GM18873 (cell line): ENCODE results near the gene HDGFL2.
A peak's percentile ranks its signal among the peaks of the same experiment; 100 is the strongest.

Experiments
- ATAC-seq: cut with Tn5 transposase; IDR thresholded peaks from one replicate; pipeline ENCODE4 v1.9.1; 2021; ENCODE audit warnings: mild to moderate bottlenecking, moderate library complexity, moderate number of reproducible peaks; ENCODE audit not compliant: unreplicated experiment, low FRiP score

Gene HDGFL2

GRCh38 chr19:4444765-4445741 is 27.0 kb upstream of the HDGFL2 start:
- no peak for ATAC-seq

GRCh38 chr19:4445963-4446703 is 26.0 kb upstream of the HDGFL2 start:
- no peak for ATAC-seq

DNA sequence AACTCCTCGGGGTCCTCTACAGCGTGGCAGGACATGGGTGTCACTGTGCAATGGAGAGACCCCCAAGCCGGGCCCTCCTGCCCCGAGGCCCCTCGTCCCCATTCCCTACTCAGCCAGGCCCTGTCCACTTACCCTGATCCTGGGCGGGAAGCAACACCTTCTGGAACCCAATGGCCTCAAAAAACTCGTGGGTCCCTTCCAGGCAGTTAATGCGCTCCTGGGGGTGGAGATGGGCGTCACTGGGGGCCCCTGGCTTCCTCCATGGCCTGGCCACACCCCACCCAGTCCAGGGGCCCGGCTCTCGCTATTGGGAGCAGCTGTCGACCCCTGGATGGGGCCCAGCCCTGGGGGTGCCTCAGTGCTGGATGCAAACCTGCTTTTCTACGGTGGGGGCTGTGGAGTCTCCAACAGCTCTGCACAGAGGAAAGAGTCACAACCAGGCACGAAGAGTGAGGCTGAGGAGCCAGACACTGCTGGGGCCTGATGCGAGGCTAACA is 25.3 kb upstream of the HDGFL2 start:
- ATAC-seq = no peak

DNA sequence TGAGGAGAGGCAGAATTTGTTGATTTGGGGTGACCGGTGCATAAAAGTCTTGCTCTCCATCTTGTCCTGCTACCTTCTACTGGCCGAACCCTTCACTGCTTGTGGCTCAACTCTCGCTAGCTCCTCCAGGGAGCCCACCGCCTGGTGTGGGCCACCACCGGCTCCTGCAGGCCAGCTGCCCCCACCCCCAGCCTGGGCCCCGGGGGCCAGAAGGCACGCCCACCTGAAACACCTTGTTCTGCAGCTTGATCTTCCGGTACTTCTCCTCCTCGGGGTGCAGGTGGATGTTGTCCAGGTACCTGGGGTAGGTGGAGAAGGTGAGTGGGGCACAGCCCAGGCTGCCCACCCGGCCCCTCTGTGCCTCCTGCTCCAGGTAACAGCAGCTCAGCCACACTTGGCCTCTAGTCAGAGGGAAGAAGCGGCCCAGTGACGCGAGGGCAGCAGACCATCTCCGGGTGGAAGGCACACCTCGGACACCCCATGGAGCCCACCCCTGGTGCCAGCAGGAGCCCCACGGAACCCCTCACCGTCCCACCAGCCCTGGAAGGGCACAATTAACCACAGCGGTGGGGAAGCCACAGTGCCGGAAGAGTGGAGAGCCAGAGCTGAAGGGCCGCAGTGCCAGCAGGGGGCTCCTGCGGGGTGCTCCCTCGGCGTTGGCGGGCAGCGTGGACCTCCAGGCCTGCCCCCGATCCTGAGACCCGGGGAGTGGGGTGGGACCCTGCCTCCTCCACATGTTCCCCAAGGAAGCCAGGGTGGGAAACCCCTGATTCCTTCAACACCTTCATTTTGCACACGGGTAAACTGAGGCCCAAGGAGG is 24.6 kb upstream of the HDGFL2 start:
- ATAC-seq = no peak

GRCh38 chr19:4448147-4448985 is 23.7 kb upstream of the HDGFL2 start:
- no peak for ATAC-seq

- no peak for ATAC-seq
These were observed 23.0 kb upstream of the HDGFL2 start for GRCh38 chr19:4449022-4449638.

DNA sequence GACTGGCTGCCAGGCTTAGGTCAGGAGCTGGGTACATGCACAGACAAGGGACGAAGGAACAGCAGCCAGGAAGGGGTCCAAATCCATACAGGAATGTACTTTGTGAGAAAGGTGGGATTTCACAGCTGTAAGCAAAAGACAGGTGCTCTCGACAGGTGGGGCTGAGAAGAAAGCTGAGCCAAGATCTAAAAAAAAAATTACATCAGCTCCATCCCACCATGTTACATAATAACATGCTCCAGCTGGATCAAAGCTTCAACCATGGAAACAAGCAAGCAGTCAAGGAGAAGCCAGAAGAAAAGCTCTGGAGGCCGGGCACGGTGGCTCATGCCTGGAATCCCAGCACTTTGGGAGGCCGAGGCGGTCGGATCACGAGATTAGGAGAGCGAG is 22.5 kb upstream of the HDGFL2 start:
- ATAC-seq = no peak

DNA sequence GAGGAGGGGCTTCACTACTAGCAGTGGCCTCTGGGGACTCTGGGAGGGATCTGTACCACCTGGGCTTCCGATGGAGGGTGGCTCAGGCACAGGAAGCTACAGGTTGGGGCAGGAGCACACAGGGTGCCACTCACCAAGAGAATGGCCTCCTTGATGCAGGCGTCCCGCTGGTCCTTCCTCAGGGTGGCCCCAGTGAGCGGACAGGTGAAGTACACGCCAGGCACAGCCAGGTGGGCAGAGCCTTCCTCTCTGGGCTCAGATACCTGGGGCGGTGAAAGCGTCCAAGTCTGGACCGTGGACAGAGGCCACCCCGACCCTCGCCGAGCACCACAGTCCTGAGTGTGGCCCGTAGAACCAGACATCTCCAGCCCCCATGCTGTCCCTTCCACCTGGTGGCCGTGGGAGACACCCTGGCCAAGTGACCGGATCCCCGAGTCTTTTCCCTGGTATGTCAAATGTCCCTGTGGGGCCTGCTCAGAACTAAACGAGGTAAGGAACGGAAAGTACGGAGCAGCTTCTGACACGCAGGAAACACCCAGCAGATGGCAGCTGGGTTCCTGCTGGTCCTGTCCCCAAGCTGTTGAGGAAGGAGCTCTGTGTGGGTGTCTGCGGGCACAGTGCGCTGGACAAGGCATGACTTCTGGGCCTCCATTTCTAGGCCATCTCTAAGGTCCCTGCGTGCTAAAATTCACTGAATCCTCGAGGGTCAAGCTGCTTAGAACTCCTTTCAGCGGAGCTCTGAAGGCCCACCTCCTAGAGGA is 19.7 kb upstream of the HDGFL2 start:
- ATAC-seq = no peak

DNA sequence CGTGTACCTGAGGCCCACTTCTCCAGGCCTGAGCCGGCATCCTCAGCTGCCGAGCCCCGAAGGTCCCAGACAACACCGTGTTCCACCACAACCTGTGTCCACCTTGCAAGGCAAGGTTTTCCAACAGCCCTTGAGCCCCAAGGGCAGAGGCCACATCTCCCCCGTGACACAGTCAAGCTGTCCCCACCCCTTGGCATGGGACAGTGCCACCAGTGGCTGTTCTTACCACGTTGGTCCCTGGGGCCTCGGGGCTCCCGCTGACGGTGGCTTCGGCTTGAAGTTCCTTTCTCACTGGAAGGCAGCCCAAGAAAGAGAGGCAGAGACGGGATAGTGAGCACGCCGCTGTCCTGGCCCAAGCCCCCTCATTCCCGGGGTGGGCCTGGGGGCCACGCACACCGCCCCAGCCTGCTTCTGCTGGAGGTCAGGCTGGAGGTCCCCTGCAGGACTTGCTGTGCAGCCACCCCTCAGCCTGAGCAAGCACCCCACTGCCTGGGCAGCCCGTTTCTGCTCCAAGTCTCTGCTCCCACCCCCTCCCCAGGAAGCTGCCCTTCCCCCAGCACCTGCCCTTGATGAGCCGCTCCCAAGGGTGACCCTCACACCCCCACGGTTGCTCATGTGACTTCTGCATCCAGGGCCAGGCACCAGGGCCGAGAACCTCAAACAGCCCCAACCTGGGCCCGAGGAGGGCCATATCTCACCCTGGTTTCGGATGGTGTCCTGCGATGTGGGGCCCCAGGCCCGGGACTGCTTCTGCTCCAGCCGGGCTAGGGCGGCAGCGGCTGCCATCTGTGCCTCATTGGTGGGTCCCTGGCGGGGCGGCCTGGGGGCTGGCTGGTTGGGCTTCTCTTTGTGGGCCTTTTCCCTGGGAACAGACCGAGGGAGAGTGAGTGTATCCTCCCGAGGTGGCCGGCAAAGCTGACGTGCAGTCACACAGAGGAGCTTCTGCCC is 18.6 kb upstream of the HDGFL2 start:
- ATAC-seq = no peak

DNA sequence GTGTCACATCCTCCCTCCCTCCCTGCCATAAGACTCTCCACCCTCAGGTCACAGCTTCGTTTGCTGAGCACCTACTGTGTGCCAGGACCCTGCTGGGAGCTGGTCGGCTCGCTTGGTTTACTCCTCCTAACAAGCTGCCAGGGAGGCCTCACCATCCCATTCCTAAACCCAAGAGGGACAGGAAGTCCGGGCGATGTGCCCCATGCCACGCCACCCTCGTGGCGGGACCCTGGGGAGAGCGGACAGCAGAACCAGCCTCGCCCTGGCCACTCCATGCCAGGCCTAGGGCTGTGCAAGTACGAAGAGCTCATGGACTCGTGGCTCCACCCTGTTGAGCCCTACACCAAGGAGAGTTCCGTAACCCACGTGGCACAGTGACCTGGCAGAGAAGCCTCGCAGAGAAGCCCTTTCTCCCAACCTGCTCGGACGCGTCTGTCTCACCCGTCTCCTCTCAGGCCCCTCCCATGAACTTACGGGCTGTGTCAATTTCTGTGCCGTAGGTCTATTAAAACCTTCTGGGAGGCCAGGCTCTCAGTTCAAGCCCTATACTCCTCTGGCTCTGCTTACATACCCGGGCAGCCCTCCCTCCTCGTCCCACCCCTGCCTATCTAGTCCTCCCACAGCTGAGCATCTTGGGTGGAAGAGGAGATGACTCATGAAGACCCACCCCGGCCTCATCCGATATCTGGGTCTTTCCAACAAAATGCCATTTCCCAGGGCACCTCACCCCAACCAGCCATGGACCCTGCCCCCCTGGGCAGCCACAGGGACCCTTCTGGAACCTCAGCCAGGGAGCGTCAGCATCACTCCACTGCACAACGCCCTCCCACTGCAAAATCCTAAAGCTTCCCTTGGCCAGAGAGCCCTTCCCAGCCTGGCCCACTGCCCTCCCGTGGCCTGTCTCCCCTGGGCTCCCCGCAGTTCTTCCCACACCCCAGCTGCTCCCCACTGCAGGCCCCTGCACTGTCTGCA is 17.1 kb upstream of the HDGFL2 start:
- no peak for ATAC-seq

DNA sequence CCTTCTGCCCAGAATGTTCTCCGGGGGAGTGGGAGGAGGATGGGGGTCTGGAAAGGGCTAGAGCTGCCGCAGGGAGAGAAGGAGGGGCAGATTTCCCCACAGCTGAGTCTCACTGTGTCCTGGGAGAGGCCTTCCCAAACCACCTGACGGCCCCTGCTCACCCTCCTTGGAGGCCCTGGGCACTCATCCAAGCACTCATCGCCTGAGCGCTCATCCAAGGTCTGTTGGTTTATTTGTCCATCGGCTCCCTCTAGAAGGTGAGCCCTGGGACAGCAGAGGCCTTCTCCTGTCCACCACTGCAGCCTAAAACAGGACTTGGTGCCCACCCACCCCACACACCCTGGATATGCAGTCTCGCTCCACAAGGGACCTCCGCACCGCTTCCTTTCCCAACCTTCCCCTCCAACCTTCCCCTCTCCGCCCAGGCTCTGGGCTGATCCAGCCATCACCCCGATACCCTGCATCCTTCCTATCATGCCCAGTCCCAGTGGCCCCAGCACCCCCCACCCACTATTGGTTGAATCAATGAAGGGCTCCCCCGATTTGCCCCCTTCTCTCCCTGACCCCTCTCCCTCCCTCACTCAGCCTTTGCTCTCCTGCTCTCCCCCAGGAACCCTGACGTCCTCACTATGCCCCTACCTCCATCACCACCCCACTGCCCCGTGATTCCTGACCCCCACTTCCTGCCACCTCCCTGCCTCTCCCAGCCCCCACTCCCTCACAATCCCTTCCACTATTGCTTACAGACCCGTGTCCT is 16.2 kb upstream of the HDGFL2 start:
- ATAC-seq = no peak

- no peak for ATAC-seq
These were observed 15.6 kb upstream of the HDGFL2 start for GRCh38 chr19:4456476-4456842.

DNA sequence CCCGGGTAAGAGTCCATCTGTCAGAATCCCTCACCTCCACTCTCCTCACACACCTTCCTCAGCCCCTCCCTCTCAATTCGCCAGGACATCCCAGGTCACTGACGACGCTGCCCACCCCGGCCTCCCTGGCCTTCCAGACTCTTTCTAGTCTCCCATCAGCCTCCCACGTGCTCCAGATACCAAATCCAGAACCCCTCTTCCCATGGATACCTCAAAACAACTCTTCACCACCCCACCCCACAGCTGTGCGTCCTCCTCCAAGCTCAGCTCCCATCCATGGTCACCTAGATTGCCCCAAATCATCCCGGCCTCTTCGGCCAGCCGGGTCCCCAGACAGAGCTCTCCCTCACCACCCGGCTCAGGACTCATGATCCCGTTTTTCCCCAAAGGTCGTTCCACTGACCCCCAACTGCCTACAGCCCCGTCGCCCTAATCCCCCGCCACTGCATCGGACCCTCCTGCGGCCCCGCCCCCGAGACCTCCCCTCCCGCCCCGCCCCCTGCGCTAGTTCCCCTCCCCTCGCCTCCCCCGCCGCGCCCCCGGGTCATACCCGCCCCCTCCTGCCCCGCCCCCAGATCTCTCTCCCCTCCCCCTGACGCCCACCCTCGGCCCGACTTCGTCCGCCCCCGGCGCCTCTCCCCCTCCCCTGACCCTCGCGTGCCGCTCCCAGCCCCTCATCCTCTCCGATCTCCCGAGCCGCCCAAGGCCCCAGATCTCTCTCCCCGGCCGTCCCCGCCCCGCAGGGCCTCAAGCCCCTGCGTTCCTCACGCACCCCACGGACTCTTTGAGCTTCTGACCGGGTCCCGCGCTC is 15.0 kb upstream of the HDGFL2 start:
- ATAC-seq = no peak

DNA sequence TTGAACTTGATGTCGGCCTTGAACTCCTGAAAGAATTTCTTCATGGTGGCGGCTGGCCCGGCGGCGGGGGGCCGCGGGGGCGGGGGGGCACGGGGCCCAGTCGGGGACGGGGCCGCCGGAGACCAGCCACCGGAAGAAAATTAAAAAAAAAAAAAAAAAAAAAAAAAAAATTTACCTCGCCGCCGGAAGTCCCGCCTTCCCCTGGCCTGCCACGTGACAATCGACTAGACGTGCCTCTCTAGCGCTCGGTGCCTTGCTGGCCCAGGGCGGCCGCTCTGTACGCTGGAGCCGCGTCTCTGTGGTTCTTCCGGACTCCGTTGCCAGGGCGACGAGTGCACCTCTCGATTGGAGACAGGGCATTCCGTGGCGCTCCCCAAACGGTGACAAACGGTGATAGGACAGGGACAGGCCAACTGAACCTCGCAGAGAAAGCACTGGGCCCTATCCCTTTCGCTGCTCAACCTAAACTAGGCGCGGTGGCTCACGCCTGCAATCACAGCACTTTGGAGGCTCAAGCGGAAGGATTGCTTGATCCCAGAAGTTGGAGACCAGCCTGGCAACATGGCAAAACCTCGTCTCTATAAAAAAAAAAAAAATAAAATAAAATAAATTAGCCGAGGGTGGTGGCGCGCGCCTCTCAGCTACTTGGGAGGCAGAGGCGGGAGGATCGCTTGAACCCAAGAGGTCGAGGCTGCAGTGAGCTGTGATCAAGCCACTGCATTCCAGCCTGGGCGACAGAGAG is 14.3 kb upstream of the HDGFL2 start, which contains the start of gene UBXN6:
Gene UBXN6, minus strand, starts transcription at position 141 of the 742 bp plus-strand sequence. Its CDS starts 97 bp downstream, at position 44.
- peak; percentile 82 for ATAC-seq
